Measurements from ENCODE around the gene UBXN1.

- TF ChIP-seq EZH2phosphoT487 (IDR thresholded peaks at IDR 0.05; ENCODE audit: borderline replicate concordance, low read depth, low read length) = no peak
- TF ChIP-seq, protein P1, sequence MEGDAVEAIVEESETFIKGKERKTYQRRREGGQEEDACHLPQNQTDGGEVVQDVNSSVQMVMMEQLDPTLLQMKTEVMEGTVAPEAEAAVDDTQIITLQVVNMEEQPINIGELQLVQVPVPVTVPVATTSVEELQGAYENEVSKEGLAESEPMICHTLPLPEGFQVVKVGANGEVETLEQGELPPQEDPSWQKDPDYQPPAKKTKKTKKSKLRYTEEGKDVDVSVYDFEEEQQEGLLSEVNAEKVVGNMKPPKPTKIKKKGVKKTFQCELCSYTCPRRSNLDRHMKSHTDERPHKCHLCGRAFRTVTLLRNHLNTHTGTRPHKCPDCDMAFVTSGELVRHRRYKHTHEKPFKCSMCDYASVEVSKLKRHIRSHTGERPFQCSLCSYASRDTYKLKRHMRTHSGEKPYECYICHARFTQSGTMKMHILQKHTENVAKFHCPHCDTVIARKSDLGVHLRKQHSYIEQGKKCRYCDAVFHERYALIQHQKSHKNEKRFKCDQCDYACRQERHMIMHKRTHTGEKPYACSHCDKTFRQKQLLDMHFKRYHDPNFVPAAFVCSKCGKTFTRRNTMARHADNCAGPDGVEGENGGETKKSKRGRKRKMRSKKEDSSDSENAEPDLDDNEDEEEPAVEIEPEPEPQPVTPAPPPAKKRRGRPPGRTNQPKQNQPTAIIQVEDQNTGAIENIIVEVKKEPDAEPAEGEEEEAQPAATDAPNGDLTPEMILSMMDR (conservative IDR thresholded peaks at IDR 0.05; ENCODE audit: low read length) = no peak; the same call in 1 of the 2 replicates
These were observed 49.5 kb upstream of the UBXN1 start, which contains the start of gene TTC9C for GRCh38 chr11:62728171-62728988.
